Chondrocyte (in vitro differentiated cells): ENCODE data around the gene PKMYT1. TPM values are rescaled to one million over a fixed set of nuclear protein-coding genes. Genes with fewer than 3 reads are reported as not detected.

Source experiments
- DNase-seq: peaks from one replicate; pipeline ENCODE4 v3.0.0; 2021; ENCODE audit warnings: mixed read lengths, low spot score
- H3K27ac Mint-ChIP-seq: one replicate; pipeline ENCODE4 v1.8.0; 2021; ENCODE audit warnings: mild to moderate bottlenecking, moderate library complexity, mixed read lengths; ENCODE audit not compliant: unreplicated experiment
- H3K27me3 Mint-ChIP-seq: 2 replicates; pipeline ENCODE4 v1.8.0; 2021; ENCODE audit warnings: low read depth, mixed read lengths
- H3K36me3 Mint-ChIP-seq: 2 replicates; pipeline ENCODE4 v1.8.0; 2021; ENCODE audit warnings: low read depth, mixed read lengths
- H3K4me1 Mint-ChIP-seq: 2 replicates; pipeline ENCODE4 v1.8.0; 2021; ENCODE audit warnings: low read depth, mild to moderate bottlenecking, mixed read lengths
- H3K4me3 Mint-ChIP-seq: one replicate; pipeline ENCODE4 v1.8.0; 2021; ENCODE audit warnings: mild to moderate bottlenecking, moderate library complexity, mixed read lengths; ENCODE audit not compliant: unreplicated experiment
- H3K9me3 Mint-ChIP-seq: 2 replicates; pipeline ENCODE4 v1.8.0; 2021; ENCODE audit warnings: low read depth, mixed read lengths
- CTCF ChIP-seq: fragments of 200-600 bp; sonication (generic); IDR thresholded peaks from 2 replicates; pipeline ENCODE4 v1.5.0; 2021; ENCODE audit warnings: antibody characterized with exemption, mild to moderate bottlenecking, moderate library complexity
- total RNA-seq: library from RNA; stranded (reverse); gene quantifications from 3 replicates; pipeline ENCODE4 v1.2.1, GENCODE V29; 2021

PKMYT1 gene
- total RNA-seq, 1 donor from 2014 or later, result 6.2 TPM

GRCh38 chr16:2987286-2987685 is 7.0 kb upstream of the PKMYT1 start:
- Mint-ChIP-seq H3K36me3 (no peaks in the 10 kb centered on the region), H3K4me1 (peaks cover 4% of the 10 kb centered on the region), H3K27me3 (no peaks in the 10 kb centered on the region), H3K9me3 (no peaks in the 10 kb centered on the region), H3K4me3 (no peak overlapping the region), H3K27ac (no peak overlapping the region)
- TF ChIP-seq CTCF, result no peak
- no peak for DNase-seq

- Mint-ChIP-seq H3K9me3 (no peaks in the 10 kb centered on the region), H3K27me3 (no peaks in the 10 kb centered on the region), H3K36me3 (no peaks in the 10 kb centered on the region), H3K4me1 (peaks cover 6% of the 10 kb centered on the region), H3K27ac (no peak overlapping the region), H3K4me3 (no peak overlapping the region)
- no peak for DNase-seq
- TF ChIP-seq CTCF, result no peak
Measured at GRCh38 chr16:2986623-2987188, 6.5 kb upstream of the PKMYT1 start.

- no peak for TF ChIP-seq CTCF
- Mint-ChIP-seq H3K4me1 (peaks cover 14% of the 10 kb centered on the region), H3K4me3 (no peak overlapping the region), H3K27ac (no peak overlapping the region), H3K36me3 (no peaks in the 10 kb centered on the region), H3K9me3 (no peaks in the 10 kb centered on the region), H3K27me3 (no peaks in the 10 kb centered on the region)
- no peak for DNase-seq
Measured at GRCh38 chr16:2985893-2986355, 5.7 kb upstream of the PKMYT1 start.

GRCh38 chr16:2985462-2985861 is 5.2 kb upstream of the PKMYT1 start:
- no peak for TF ChIP-seq CTCF
- H3K4me1 Mint-ChIP-seq, result peaks cover 17% of the 10 kb centered on the region

GRCh38 chr16:2983706-2984136 is 3.5 kb upstream of the PKMYT1 start:
- H3K9me3 Mint-ChIP-seq, result no peaks in the 10 kb centered on the region
- DNase-seq, result no peak
- TF ChIP-seq CTCF, result peak; percentile 91
- H3K27ac Mint-ChIP-seq, result peak overlapping the region; percentile 41
- no peaks in the 10 kb centered on the region for H3K36me3 Mint-ChIP-seq
- peaks cover 20% of the 10 kb centered on the region for H3K4me1 Mint-ChIP-seq
- H3K27me3 Mint-ChIP-seq, result no peaks in the 10 kb centered on the region
- H3K4me3 Mint-ChIP-seq, result peak overlapping the region; percentile 66

More at GRCh38 chr16:2985462-2985861, 5.2 kb upstream of the PKMYT1 start:
- no peaks in the 10 kb centered on the region for H3K9me3 Mint-ChIP-seq
- no peaks in the 10 kb centered on the region for H3K36me3 Mint-ChIP-seq
- H3K4me3 Mint-ChIP-seq, result no peak overlapping the region
- no peak overlapping the region for H3K27ac Mint-ChIP-seq
- no peak for DNase-seq
- no peaks in the 10 kb centered on the region for H3K27me3 Mint-ChIP-seq
